Tibial artery (tissue), 4 donors: ENCODE results near the gene CAV3.
"Not testable (repeated sequence)": the region's sequence is repeated elsewhere in the genome, so short reads cannot be mapped to it uniquely, and the experiment has no call there.

Experiments used
- DNase-seq, 2 donors: peaks; one replicate each; pipeline ENCODE4 v3.0.0-alpha.2; 2019
- H3K27ac ChIP-seq, 2 donors: fragments of 200-600 bp; sonication (generic) in 1 of 2; 1 replicate in 1 of 2; 2 replicates in 1 of 2; pipeline ENCODE4 v1.5.1; 2018 to 2019; ENCODE audit warnings: mild to moderate bottlenecking in 1 of 2
- H3K27me3 ChIP-seq, 2 donors: fragments of 200-600 bp; sonication (generic) in 1 of 2; one replicate each; pipeline versions ENCODE4 v1.5.1 to v1.6.0; 2016 to 2019
- H3K36me3 ChIP-seq, 3 donors: fragments of 200-600 bp; sonication (generic) in 2 of 3; one replicate each; pipeline ENCODE4 v1.5.1; 2016 to 2019; ENCODE audit warnings: mild to moderate bottlenecking in 2 of 3
- H3K4me1 ChIP-seq, 4 donors: fragments of 200-600 bp; sonication (generic) in 2 of 4; 1 replicate in 3 of 4; 2 replicates in 1 of 4; pipeline ENCODE4 v1.5.1; 2016 to 2019
- H3K4me3 ChIP-seq, 2 donors: fragments of 200-600 bp; sonication (generic) in 1 of 2; 1 replicate in 1 of 2; 2 replicates in 1 of 2; pipeline ENCODE4 v1.5.1; 2018 to 2019; ENCODE audit warnings: mild to moderate bottlenecking in 2 of 2
- H3K9me3 ChIP-seq, 3 donors: fragments of 200-600 bp; sonication (generic) in 1 of 3; one replicate each; pipeline ENCODE4 v1.5.1; 2016 to 2019
- CTCF ChIP-seq, 2 experiments: fragments of 200-600 bp in 1 of 2; fragments of 450-650 bp in 1 of 2; IDR thresholded peaks; one replicate each; pipeline ENCODE4 v1.5.1; 2017 to 2019; ENCODE audit warnings: antibody characterized with exemption in 2 of 2, mild to moderate bottlenecking in 1 of 2, moderate library complexity in 1 of 2
- intact Hi-C: fragments of 100-400 bp; cut with DNase I; formaldehyde crosslinking; loops from one replicate; pipeline ENCODE4 v1.15.0; 2023; ENCODE audit warnings: low total_unique reads

The CAV3 gene

GRCh38 chr3:8733332-8734094, at the start of gene CAV3:
Gene CAV3, plus strand, starts transcription at chr3:8733802. Its CDS starts 75 bp downstream, at chr3:8733877.
- DNase-seq: no peak
- peaks cover 0 to 16% (median 3%) of the 10 kb centered on the region in 4 donors for H3K4me1 ChIP-seq
- H3K9me3 ChIP-seq: no peaks in the 10 kb centered on the region
- peak within 1 kb of the TSS; percentile 34 to 49 for H3K27ac ChIP-seq
- peak within 1 kb of the TSS; percentile 8 to 24 for H3K4me3 ChIP-seq
- intact Hi-C loops: no loop called here
- no peak for TF ChIP-seq CTCF (IDR thresholded peaks at IDR 0.05)
- no peaks in the 10 kb centered on the region for H3K36me3 ChIP-seq
- H3K27me3 ChIP-seq: no peaks in the 10 kb centered on the region

GRCh38 chr3:8684992-8685391, 48.6 kb upstream of the CAV3 start:
- intact Hi-C loops, DNase-seq: not testable (repeated sequence)

GRCh38 chr3:8691295-8691694, 42.3 kb upstream of the CAV3 start:
- H3K36me3 ChIP-seq, H3K4me1 ChIP-seq, H3K27me3 ChIP-seq, DNase-seq, H3K9me3 ChIP-seq, H3K4me3 ChIP-seq, H3K27ac ChIP-seq, intact Hi-C loops: not testable (repeated sequence)

More at GRCh38 chr3:8684992-8685391, 48.6 kb upstream of the CAV3 start:
- not testable (repeated sequence) for H3K27me3 ChIP-seq, H3K4me3 ChIP-seq, H3K36me3 ChIP-seq, H3K27ac ChIP-seq, H3K9me3 ChIP-seq, H3K4me1 ChIP-seq

- TF ChIP-seq CTCF (IDR thresholded peaks at IDR 0.05): no peak
- intact Hi-C loops: no loop called here
- Histone ChIP-seq H3K36me3 (no peaks in the 10 kb centered on the region), H3K27ac (no peak overlapping the region), H3K4me3 (no peak overlapping the region), H3K4me1 (no peaks in the 10 kb centered on the region), H3K9me3 (no peaks in the 10 kb centered on the region), H3K27me3 (no peaks in the 10 kb centered on the region)
- no peak for DNase-seq
Measured at GRCh38 chr3:8702560-8702959, 31.0 kb upstream of the CAV3 start.

- TF ChIP-seq CTCF (IDR thresholded peaks at IDR 0.05): no peak
- Histone ChIP-seq H3K9me3 (no peaks in the 10 kb centered on the region), H3K36me3 (no peaks in the 10 kb centered on the region), H3K4me1 (no peaks in the 10 kb centered on the region), H3K4me3 (no peak overlapping the region), H3K27ac (no peak overlapping the region), H3K27me3 (no peaks in the 10 kb centered on the region)
- no peak for DNase-seq
- intact Hi-C loops: no loop called here
Measured at GRCh38 chr3:8705575-8705974, 28.0 kb upstream of the CAV3 start.

- no peaks in the 10 kb centered on the region for H3K36me3 ChIP-seq
- no peak overlapping the region for H3K27ac ChIP-seq
- no peak overlapping the region for H3K4me3 ChIP-seq
- no peak for TF ChIP-seq CTCF (IDR thresholded peaks at IDR 0.05)
- peaks cover 0 to 12% (median 3%) of the 10 kb centered on the region in 4 donors for H3K4me1 ChIP-seq
- intact Hi-C loops: no loop called here
- no peaks in the 10 kb centered on the region for H3K9me3 ChIP-seq
- DNase-seq: no peak
- no peaks in the 10 kb centered on the region for H3K27me3 ChIP-seq
Measured at GRCh38 chr3:8709287-8709686, 24.3 kb upstream of the CAV3 start.
